GM19043 (cell line): ENCODE measurements around the gene COL2A1.
"Not testable (repeated sequence)": the region's sequence is repeated elsewhere in the genome, so short reads cannot be mapped to it uniquely, and the experiment has no call there.

Source experiments
- ATAC-seq: cut with Tn5 transposase; IDR thresholded peaks from one replicate; pipeline ENCODE4 v1.9.1; 2021; ENCODE audit warnings: low read depth; ENCODE audit not compliant: unreplicated experiment

Gene COL2A1

DNA sequence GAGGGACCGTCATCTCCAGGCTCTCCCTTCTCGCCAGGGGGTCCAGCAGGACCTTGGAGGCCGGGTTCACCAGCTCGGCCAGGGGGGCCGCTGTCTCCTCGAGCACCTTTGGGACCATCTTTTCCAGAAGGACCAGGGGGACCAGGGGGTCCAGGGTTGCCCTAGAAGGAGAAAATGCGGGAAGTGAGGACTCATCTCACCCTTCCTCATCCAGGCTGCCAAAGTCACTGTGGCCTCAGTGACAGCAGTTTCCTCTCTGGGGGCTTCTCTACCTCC lies 25.7 kb downstream of the COL2A1 start:
- ATAC-seq, result no peak

DNA sequence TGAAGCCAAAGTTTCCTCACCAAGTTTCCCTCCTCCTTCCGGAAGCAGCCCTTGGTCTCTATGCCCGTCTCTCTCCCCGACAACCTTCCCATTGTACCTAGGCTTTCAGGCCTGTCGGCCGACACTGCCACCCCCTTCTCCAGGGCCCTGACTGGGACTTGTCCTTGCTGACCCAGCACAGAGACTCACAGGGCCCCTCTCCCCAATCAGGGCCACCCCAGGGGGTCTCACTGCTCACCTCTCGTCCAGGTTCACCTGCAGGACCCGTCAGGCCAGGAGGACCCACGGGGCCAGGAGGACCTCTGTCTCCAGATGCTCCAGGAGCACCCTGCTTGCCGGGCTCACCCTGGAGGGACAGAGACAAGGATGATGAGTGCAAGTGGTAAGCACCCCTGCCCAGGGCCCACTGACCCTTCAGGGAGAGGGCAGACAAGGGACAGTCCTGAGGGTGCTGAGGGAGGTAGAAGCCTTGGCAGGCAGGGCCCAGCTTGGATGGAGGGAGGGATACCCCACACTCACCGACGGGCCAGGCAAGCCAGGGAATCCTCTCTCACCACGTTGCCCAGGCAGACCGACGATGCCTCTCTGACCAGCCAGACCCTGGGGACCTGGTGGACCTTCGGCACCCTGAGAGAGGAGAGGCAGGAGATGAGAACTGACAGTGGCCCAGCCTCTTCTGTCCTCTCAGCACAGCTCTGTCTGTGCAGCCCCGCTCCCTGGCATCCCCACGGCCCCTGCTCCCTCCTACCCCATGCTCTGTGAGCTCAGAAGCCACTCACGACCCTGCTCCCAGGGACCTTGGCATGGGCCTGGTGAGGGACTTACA lies 26.3 kb downstream of the COL2A1 start:
- ATAC-seq, result no peak

DNA sequence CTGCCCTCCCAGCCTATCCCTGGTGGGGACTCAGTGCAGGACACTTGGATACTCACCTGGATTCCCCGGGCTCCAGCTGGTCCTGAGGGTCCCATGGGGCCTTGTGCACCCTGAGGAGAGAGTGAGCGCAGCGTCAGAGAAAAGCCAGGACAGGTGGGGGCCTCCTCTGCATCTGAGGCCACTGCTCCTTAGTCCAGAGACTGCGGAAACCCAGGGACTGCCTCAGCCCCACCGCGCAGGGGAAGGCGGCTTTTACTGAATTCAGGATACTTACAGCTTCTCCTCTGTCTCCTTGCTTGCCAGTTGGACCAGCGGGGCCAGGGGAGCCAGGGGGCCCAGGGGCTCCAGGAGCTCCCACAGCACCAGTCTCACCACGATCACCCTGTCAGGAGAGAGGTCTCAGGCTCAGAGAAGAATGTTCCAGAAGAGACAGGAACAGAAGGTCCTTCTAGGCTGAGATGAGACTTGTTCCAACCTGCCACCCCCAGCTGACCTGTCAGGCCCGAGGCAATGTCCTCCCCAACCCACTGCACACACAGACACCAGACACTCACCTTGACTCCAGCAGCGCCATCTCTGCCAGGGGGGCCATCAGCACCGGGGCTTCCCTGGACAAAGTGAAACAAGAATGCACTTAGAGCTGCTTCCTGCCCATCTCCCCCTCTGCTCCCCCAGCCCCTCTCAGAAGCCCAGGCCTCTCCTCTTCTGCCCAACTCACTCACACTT lies 27.1 kb downstream of the COL2A1 start:
- ATAC-seq, result no peak

DNA sequence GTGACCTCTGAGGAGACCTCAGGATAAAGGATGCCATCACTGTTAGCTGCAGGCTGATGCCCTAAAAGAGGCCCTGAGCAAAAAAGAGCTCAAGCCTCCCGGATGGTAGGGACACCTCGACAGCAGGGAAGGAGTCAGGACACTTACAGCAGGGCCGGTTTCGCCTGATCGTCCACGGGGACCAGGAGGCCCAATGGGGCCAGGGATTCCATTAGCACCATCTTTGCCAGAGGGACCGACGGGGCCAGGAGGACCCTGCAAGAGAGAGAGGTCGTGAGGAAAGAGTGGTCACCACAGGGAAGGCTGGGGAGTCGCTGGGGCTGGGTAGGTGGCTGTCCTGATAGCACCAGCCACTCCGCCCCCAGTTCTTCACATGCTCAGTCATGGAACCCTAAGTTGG lies 28.5 kb downstream of the COL2A1 start:
- no peak for ATAC-seq

DNA sequence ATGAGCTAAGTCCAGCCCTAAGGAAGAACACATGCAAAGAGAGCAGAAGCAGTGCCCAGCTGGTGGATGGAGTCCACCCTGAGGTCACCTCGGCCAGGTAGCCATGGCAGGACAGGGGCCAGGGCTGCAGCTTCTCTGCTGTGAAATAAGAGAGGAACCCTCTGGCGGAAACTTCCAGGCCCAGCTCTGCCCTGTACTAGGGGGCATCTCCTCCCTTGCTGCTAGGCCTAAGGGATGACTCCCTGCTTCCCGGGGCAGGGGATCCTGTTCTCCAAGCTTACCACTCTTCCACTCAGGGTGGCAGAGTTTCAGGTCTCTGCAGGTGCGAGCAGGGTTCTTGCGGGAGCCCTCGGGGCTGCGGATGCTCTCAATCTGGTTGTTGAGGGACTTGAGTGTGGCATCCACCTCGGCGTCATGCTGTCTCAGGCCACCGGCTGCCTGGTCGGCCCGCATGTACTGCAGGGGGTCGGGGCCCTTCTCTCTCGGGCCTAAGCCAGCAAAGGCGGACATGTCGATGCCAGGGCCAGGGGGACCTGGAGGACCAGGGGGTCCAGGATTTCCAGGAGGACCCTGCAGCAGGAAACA lies 29.1 kb downstream of the COL2A1 start:
- no peak for ATAC-seq

DNA sequence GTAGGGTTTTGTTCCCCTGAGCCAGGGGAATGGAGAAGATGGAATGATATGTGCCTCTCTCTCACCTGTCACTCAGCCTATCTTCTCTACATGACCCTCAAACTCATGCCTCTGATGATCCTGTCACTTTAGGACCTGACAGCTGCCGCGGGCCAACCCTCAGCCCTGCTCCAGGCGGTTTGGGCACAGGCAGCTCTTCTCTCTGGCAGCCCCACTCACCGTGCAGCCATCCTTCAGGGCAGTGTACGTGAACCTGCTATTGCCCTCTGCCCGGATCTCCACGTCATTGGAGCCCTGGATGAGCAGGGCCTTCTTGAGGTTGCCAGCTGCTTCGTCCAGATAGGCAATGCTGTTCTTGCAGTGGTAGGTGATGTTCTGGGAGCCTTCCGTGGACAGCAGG lies 30.4 kb downstream of the COL2A1 start:
- no peak for ATAC-seq

DNA sequence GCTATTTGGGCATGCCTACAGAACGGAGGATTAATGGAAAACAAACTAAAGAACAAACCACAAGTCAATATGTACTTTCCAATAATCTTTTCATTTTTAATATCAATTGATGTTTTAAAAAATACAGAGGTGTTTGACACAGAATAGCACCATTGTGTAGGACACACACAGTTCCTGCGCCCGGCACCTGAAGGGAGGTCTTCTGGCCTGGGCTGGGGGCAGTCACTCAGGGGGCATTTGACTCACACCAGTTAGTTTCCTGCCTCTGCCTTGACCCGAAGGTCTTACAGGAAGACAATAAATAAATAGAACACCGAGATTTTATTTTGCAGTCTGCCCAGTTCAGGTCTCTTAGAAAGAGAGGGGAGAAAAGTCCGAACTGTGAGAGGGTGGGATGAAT lies 31.4 kb downstream of the COL2A1 start:
- no peak for ATAC-seq

DNA sequence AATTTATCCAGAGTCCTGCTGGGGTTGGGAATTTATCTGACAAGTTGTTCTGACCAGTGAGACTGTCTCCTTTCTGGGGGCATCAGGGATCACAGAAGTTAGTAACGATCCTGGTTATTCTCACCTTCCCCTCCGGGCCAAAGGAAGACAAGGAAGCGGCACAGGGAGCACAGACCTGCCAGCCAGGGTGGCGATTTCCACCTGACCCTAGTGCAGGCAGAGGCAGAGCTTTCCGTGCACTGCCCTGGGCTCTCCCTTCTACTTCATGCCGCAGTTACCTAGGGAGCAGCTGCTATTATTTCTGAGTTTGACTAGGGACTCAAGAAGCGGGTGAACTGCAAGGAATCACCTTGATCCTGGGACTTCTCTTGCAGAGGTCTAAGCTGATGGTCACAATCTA lies 33.4 kb downstream of the COL2A1 start:
- no peak for ATAC-seq

DNA sequence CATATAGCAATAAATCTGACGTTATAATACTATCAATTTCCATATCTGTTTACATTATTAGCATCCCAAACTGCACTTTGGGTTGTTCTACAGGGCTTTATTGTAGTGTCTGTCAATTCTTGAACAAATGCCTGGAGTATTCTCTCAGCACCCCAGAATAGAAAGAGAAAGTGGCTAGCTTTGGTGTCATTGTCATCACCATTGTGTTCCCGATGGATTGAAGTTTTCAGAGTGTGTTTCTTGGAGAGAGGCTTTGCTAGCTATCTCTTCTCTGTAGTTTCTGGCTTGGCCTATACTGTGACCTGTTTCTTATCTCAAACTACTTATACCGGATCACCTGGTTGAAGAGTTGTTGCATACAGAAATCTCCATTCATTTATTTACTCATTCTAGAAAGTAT lies 34.4 kb downstream of the COL2A1 start:
- ATAC-seq, result no peak

DNA sequence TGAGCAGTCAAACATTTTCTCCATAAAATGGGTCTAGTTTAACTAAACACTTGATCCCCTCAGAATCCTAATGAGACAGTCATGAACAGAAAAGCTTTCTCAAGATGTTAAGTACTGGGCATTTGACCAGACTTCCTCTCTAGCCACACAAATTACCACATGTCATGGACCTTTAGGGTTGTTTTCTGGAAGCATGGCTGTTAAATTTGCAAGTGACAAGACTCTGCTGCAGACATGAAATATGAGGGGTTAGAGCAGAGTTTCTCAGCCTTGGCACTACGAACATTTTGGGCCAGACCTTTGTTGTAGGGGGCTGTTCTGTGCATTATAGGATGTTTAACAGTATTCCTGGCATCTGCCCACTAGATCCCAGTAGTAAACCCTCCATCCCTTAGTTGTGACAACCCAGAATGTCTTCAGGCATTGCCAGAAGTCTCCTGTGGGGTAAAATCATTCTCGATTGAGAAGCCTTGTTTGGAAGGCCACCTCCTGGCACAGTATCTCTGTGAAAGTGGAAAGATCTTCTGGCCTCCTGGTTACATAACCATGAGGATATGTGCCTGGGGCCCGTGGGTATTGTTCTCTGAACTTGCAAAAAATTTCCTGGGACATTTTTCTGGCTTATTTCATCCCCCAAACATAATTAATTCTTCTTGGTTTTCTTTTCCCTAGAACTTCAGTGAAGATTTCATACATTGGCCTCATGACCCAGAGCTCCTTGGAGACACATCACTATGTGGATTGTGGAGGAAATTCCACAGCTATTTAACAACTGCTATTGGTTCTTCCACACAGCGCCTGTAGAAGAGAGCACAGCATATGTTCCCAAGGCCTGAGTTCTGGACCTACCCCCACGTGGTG lies 36.6 kb downstream of the COL2A1 start:
- no peak for ATAC-seq

DNA sequence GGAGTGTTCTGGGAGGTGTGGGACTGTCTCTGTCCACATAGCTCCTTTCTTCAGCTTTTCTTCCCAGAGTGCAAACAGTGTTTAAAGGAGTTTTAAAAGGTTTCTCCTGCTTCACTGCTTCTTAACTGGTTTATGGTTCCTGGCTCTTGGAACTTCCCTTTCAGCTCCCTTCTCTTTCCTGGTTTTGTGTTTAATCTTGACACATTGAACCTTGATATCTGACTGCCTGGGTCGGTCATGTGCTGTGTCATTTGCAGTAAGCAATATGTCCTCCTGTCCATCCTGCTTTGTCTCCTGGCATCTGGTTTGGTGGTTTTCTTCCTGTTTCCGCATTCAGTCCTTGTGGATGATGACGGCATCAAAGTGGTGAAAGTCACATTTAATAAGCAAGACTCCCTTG lies 38.7 kb downstream of the COL2A1 start:
- ATAC-seq, result no peak

DNA sequence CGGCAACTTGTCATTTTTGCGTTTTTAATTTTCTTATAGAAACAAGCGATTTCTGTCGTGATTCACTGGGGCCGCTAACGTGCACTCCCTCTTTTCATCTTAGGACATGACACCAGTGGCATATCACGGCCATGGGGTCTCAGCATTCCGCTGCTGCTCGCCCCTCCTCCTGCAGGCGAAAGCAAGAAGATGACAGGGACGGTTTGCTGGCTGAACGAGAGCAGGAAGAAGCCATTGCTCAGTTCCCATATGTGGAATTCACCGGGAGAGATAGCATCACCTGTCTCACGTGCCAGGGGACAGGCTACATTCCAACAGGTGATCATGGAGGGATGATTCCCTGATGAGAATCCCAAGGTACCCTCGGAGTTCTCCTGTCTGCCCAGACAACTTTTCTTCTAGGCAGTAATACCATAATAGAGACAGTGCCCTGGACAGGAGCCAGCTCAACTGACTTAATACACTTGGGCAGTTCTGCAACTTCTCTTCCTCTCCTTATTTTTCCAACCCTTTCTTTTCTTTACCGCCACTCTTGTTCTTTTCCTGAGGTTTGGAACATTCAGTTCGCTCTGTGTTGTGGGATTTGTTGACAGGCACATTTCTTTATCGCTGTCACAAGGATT lies 40.1 kb downstream of the COL2A1 start:
- no peak for ATAC-seq

DNA sequence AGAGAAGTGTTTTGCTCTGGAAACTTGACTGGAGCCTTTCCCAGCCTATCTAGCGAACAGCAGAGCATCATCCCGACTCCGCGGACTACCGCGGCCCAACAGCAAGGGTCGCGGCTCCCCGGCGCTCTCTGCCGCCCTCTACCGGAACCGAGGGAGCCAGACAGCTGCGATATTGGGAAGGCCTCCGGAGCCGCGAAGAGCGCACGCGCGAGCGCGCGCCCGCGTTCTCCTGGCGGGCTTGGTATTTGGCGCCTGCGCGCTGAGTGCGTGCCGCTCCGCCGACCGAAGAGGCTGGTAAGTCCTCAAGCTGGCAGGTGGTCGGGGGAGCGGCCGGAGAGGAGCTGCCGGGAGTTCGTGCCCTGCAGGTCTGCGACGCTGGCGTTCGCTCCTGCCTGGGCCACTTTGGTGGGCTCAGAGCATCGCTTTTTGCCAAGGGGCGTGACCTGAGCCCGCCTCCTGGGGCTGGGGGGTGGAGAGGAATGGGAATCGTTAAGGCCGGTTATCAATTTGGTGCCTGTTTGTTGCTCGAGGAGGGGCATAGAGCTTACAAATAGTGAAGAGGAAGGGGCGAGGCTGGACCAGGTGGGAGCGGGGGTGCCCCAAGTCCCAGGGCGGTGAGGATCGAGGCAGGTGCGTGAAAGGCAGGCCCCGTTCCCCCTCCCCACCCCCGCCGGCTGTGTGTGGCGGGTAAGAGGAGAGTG lies 40.8 kb downstream of the COL2A1 start, which contains the start of gene TMEM106C:
Gene TMEM106C, plus strand, starts transcription at position 257 of the 701 bp plus-strand sequence. CDS start 641 bp downstream, outside the sequence.
- ATAC-seq, result peak; percentile 95

DNA sequence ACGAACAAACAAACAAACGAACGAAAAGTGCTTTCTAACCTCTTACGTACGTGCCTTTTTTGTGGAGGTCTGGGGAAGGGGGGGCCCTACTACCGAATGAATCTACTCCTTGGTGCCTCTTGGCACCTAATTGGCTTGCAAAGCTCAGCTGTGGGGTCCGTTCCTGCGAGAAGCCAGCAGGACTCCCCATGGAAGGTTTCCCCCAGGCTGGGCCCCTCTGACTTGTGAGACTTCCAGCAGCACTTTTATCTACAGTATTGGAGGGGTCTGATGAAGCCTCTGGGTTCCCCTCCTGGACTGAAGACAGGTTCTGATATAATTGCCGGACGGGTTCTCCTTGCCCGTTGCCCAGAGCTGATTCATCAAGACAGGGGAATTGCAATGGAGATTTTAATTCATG lies 42.1 kb downstream of the COL2A1 start:
- ATAC-seq, result no peak

DNA sequence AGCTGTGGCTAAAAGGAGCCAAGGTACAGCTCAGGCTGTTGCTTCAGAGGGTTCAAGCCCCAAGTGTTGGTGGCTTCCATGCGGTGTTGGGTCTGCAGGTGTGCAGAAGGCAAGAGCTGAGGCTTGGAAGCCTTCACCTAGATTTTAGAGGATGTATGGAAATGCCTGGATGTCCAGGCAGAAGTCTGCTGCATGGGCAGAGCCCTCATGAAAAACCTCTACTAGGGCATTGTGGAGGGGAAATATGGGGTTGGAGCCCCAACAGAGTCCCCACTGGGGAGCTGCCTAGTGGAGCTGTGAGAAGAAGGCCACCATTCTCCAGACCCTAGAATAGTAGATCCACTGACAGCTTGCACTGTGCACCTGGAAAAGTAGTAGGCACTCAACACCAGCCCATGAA lies 46.6 kb downstream of the COL2A1 start:
- ATAC-seq, result not testable (repeated sequence)

DNA sequence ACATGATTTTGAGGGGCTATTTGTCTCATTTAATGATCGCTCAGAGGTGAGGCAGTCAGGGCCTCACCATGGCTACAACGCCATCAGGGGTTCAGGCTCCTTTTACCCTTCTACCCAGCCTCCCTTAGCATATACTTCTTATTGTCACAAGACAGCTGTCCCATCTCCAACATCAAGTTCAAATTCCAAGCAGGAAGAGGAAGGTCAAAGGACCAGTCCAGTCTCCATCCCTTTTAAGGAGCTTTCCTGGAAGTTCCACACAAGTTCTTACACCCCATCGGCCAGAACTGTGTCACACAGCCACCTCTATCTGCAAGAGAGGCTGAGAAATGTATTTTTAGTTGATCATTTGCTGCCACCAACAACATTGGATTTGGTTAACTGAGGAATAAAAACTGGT lies 49.2 kb downstream of the COL2A1 start:
- ATAC-seq, result no peak

DNA sequence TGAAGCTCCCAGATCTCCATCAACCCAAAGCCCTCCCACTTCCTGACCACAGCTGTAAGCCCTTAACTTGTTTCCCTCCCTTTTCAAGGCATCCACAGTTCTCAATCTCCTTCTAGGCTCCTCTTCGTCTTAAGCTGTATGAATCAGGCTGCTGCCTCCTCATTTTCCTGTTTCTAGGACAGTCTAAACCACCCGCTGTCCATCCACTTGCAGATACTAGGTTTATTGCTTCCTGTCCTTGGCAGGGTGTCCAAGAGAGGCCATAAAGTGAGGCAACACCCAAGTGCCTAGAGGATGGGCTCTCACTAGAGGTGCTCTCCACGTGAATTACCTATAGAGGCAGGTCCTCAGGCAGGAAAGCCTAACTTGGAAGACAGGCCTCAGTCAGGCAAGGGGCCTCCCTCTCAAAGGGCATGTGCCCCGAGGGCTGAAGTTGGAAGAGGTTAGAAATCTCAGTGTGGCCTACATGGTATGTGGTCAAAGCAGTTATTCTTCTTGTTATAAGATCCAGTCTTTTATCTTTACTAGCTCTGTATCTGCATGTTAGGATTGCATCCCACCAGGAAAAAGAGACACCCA lies 49.7 kb downstream of the COL2A1 start:
- no peak for ATAC-seq

DNA sequence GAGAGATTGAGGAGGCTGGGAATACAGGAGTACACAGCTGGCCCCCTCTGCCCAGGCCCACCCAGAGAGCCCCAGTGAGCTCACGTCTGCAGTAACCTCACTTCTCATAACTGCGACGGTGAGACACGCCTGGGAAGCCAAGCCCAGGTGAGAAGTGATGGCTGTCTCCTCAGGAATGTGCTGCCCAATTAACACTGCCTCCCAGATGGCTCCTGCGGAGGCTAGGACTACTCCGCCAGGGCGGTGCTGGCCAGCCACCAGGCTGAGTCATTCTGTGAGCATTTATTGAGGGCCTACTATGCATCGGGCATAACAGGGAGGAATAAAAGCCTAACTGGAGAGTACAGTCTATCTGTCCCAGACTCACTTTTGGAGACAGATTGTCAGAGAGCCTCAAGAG lies 50.2 kb downstream of the COL2A1 start:
- no peak for ATAC-seq

DNA sequence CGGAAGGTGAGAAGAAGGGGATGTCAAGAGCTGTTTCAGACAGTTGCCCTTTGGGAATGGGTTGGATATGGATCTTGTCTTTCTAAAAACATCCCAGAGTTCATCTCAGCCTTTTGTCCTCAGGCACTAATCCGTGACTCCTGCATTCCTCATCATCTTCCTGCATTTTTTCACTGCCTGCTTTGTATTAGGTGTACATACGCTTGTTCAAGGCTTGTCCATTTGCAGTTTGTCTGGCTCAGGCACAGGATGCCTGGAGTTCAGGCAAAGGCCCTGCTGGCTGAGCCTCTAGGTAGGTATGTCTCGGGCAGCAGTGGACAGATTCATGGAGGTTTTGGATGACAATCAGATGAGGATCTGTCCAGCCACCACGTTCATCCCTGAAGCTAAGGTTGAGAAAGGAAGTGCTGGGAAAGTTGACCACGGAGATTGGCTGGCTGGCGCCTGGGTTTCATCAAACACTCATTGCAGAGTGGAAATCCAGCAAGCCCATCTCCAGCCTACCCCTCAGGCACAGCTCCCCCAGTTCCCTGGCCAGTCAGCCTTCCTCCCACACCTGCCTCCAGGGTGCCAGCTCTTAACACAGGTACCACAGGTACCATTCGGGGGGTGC lies 53.3 kb downstream of the COL2A1 start:
- ATAC-seq, result no peak
